ENCODE measurements around the gene UPK1B.
"Not testable (repeated sequence)": the region's sequence is repeated elsewhere in the genome, so short reads cannot be mapped to it uniquely, and the experiment has no call there.

UPK1B gene

GRCh38 chr3:119173325-119173724 lies at the start of gene UPK1B:
TSS of gene UPK1B (plus strand) at chr3:119173598. CDS start at chr3:119186742, 13,144 bp downstream.
- no peak for DNase-seq

GRCh38 chr3:119125342-119125741 lies 48.1 kb upstream of the UPK1B start:
- no peak for DNase-seq

- no peak for DNase-seq
Measured at GRCh38 chr3:119125742-119126504, 47.5 kb upstream of the UPK1B start.

GRCh38 chr3:119130291-119130690 lies 43.1 kb upstream of the UPK1B start:
- DNase-seq: not testable (repeated sequence)

- not testable (repeated sequence) for DNase-seq
Measured at GRCh38 chr3:119132291-119132690, 41.1 kb upstream of the UPK1B start.

- not testable (repeated sequence) for DNase-seq
Measured at GRCh38 chr3:119139360-119139759, 34.0 kb upstream of the UPK1B start.

GRCh38 chr3:119140466-119140865 lies 32.9 kb upstream of the UPK1B start:
- DNase-seq: no peak

- no peak for DNase-seq
Measured at GRCh38 chr3:119145128-119145499, 28.3 kb upstream of the UPK1B start.

GRCh38 chr3:119145500-119146167 lies 27.8 kb upstream of the UPK1B start, which contains the start of gene TEX55:
TSS of gene TEX55 (plus strand) at chr3:119146165. CDS start at chr3:119146190, 25 bp downstream.
- DNase-seq: no peak

- no peak for DNase-seq
Measured at GRCh38 chr3:119146578-119147375, 26.6 kb upstream of the UPK1B start.

- no peak for DNase-seq
Measured at GRCh38 chr3:119147494-119147893, 25.9 kb upstream of the UPK1B start.

- no peak for DNase-seq
Measured at GRCh38 chr3:119148493-119149180, 24.8 kb upstream of the UPK1B start.

GRCh38 chr3:119149484-119149883 lies 23.9 kb upstream of the UPK1B start:
- DNase-seq: no peak

GRCh38 chr3:119156868-119157267 lies 16.5 kb upstream of the UPK1B start:
- DNase-seq: no peak

- DNase-seq: no peak
Measured at GRCh38 chr3:119157971-119158370, 15.4 kb upstream of the UPK1B start.

- no peak for DNase-seq
Measured at GRCh38 chr3:119160361-119160760, 13.0 kb upstream of the UPK1B start.

GRCh38 chr3:119160815-119161214 lies 12.6 kb upstream of the UPK1B start:
- DNase-seq: no peak

- no peak for DNase-seq
Measured at GRCh38 chr3:119161240-119161639, 12.2 kb upstream of the UPK1B start.

- DNase-seq: not testable (repeated sequence)
Measured at GRCh38 chr3:119164745-119165144, 8.7 kb upstream of the UPK1B start.

GRCh38 chr3:119170821-119171220 lies 2.6 kb upstream of the UPK1B start:
- no peak for DNase-seq

GRCh38 chr3:119175872-119176756 lies 2.7 kb downstream of the UPK1B start:
- DNase-seq: no peak

- DNase-seq: no peak
Measured at GRCh38 chr3:119176778-119177177, 3.4 kb downstream of the UPK1B start.
